Suppressor macrophage treated with lipopolysaccharide for 1 hour (primary cell): ENCODE results near the gene UXT.

ENCODE experiments used
- DNase-seq, 3 donors: peaks; one replicate each; pipeline ENCODE4 v3.0.0-alpha.2; 2020 to 2022

UXT gene

DNA sequence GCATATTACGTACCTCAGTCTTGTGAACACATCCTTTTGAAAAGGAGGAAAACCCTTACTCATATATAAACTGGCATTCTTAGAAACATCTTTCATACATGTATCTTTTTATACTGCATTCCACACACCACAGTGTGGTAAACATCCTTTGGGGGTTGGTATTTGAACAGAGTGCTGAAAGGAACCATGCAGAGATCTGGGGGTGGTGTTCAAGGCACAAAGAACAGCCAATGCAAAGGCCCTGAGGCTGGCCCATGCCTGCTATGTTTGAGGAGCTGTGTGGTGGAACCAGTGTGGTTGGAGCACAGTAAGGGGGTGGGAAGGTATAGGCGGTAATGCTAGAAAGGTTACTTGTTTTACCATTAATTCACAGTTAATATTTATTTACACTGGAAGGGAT lies 10.6 kb downstream of the UXT start:
- no peak for DNase-seq

GRCh38 chrX:47646636-47647035 lies 12.3 kb downstream of the UXT start:
- DNase-seq = no peak

DNA sequence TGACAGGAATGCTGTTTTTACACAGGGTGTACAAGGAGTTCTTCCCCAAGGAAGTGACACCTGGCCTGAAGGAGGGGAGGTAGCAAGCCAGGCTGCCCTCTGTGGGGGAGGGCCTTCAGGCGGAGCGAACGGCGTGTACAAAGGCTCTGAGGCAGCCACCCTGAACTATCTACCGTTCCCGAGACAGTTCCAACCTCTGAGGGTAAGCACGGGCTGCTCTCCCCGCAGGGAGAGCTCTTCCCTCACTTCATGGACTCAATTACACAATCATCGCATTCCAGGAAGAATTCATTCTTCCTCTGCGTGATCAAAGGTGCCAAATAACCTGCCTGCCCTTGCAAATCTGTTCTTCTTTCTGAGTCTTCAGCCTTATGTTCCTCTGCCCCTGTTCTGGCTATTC lies 13.4 kb downstream of the UXT start:
- no peak for DNase-seq

DNA sequence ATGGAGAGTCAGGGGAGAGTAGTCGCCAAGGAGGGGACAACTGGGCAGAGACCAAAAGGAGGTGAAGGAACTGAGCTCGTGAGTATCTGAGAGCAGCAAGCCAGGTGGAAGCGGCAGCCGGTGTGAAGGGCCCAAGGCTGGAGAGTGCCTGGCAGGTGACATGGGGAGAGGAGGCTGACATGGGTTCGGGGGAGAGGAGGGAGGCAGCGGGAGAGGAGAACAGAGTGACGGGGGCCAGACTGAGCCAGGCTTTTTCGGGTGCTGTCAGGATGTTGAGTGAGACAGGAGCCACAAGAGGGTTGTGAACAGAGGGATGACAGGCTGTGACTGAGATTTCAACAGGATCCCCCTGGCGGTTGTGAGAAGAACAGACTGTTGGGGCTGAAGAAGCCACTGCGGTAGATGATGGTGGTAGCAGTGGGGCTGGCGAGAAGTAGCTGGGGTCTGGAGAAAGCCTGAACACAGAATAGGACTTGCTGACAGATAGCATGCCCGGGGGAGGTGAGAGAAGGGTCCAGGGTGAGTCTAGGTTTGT lies 14.4 kb downstream of the UXT start:
- DNase-seq = peak; percentile 13 to 39 (median 34)

DNA sequence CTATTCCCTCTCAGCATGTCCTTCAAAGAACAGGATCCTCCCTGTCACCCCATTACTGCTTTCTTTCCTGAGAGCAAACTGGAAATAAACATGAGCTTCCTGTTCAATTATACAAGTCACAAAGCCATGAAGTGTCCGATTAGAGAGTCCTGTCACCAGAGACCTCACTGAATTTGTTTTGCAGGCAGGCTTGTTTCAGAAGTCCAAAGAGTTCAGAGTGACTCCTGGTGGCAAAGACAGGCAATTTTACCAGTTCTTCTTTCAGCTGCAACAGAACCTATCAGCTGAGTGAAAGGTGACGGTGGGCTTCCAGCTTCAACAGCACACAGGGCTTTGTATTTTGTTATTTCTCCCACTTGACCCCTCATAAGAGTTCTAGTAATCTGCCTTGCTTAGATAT lies 15.1 kb downstream of the UXT start:
- DNase-seq = peak; percentile 31 to 46 (median 33)

GRCh38 chrX:47638816-47639215 lies 20.2 kb downstream of the UXT start:
- DNase-seq = no peak

DNA sequence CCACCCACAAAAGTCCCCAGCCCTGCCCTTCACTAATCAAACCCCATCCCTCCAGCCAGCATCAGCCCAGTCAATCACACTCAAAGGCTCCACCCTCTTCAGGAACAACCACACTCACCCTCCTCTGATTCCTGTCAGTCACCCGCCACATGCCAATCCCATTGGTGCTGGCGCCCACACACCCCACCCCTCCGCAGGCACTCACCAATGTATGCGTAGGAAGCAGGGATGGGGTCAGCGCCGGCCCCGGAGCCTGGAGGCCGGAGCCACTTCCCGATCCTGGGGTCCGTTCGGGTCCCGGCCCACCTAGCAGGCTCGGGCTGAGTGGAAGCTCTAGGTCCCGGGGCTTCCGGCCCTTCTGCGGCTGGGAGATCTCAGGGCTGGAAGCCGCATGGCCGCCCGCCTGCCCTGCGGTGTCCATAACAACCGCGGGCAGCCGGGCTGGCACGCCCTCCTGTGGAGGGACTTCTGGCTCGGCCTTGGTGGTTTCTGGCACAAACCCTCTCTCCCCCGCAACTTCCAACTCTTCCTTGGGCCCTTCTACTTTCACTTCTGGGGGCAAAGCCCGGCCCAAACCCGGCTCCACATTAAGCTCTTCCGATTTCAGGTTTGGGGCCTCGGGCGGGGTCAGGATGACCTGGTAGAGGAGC lies 21.3 kb downstream of the UXT start:
- peak; percentile 72 to 82 (median 76) for DNase-seq

- no peak for DNase-seq
Observed at GRCh38 chrX:47634871-47635575, 24.0 kb downstream of the UXT start.

- peak; percentile 70 to 91 (median 87) for DNase-seq
Observed at GRCh38 chrX:47633689-47634590, 25.0 kb downstream of the UXT start.

DNA sequence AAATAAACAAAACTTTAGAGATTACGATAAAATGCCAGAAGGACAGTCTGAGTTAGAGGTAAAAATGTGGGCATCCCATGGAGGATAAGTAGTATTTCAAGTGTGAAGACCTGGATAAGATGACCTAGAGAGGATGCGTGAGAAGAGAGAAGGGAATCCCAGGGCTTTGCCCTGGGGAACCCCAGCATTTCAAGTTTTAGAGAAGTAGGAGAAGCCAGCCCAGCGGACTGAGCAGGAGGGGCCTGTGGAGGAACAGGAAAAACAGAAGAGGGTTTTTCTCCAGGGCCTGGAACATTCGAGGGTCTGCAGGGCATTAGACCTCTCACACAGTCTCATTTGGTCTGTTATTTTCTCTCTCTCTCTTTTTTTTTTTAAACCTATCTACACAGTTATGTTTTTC lies 26.3 kb downstream of the UXT start:
- peak; percentile 83 to 90 (median 86) for DNase-seq

DNA sequence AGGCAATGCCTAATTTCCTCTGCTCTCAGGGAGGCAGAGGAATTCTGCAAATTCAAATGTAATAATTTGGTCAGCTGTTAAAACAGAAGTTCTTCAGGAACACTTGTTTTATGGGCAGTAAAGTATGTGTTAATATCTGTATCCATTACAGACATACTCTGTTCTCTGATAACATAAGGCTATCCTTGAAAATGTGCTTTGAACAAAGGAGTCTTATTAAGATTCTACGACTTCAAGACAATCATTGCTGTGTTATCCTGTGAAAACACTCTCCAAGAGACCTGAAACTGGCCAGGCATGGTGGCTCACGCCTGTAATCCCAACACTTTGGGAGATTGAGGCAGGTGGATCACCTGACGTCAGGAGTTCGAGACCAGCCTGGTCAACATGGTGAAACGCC lies 27.3 kb downstream of the UXT start:
- DNase-seq = no peak

GRCh38 chrX:47629419-47630200 lies 29.4 kb downstream of the UXT start, which contains the start of gene CFP:
Gene CFP, minus strand, starts transcription at chrX:47629930. Its CDS starts 86 bp downstream, at chrX:47629844.
- no peak for DNase-seq

- peak; percentile 62 to 76 (median 72) for DNase-seq
Observed at GRCh38 chrX:47628982-47629381, 30.0 kb downstream of the UXT start.

DNA sequence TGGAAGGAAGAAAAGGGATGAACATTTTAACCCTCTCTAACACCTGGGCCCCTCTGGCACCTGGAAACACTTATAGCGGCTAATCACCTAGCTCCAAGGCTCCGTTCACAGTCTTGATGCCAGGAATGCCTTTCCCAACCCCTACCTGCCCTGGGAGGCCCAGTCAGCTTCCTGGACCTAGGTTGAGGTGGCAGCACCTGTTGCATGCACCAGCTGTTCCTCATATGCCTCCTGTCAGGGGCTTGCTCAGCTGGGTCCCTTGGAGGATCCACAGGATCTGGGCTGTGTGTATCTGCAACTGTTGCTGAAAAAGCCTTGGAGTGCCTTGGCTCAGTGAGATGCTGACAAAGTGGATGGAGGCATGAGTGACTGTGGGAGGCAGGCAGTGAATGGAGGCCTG lies 33.6 kb downstream of the UXT start:
- no peak for DNase-seq

- DNase-seq = peak; percentile 54 to 66 (median 61)
Observed at GRCh38 chrX:47623540-47624027, 35.4 kb downstream of the UXT start.

GRCh38 chrX:47621851-47622250 lies 37.1 kb downstream of the UXT start:
- DNase-seq = no peak

GRCh38 chrX:47620303-47620685 lies 38.7 kb downstream of the UXT start:
- DNase-seq = no peak

- DNase-seq = peak; percentile 82 to 93 (median 87)
Observed at GRCh38 chrX:47619486-47620302, 39.3 kb downstream of the UXT start, which contains the start of gene SYN1. Gene SYN1, minus strand, starts transcription at chrX:47619857. Its CDS starts 129 bp downstream, at chrX:47619728.

DNA sequence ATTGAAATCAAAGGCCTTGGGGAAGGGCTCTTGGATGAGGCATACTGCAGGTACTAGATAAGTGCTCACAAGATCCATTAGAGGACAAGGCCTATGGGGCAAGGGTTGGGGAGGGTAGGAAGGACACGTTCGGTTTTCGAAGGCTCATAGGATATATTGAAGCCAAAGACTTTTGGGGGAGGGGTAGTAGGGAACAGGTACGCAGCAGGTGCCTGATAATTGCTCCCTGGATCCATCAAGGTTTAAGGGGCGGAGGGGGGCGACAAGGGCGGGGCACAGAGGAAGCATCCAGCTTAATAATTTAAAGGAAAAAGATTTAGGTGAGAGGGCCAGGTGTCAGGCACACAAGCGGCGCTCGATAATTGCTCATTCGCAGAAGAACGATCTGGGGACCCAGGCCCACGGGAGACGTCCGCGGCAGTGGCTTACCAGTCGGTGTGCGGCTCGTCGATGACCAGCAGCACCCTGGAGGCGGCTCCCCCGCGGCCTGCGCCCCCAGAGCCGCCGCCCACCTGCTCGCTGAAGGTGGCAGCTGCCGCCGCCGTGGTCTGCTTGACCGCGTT lies 40.0 kb downstream of the UXT start:
- DNase-seq = no peak

GRCh38 chrX:47614618-47615017 lies 44.4 kb downstream of the UXT start:
- DNase-seq = no peak

GRCh38 chrX:47613082-47613481 lies 45.9 kb downstream of the UXT start:
- no peak for DNase-seq
